ENCODE data around the gene CLCA2.

The CLCA2 gene

GRCh38 chr1:86429122-86429725 lies 5.3 kb downstream of the CLCA2 start:
- no peak overlapping the region for H3K4me3 ChIP-seq (ENCODE audit: low read depth, low read length)
- no peak for DNase-seq (ENCODE audit: low read depth)
- TF ChIP-seq, protein P1, sequence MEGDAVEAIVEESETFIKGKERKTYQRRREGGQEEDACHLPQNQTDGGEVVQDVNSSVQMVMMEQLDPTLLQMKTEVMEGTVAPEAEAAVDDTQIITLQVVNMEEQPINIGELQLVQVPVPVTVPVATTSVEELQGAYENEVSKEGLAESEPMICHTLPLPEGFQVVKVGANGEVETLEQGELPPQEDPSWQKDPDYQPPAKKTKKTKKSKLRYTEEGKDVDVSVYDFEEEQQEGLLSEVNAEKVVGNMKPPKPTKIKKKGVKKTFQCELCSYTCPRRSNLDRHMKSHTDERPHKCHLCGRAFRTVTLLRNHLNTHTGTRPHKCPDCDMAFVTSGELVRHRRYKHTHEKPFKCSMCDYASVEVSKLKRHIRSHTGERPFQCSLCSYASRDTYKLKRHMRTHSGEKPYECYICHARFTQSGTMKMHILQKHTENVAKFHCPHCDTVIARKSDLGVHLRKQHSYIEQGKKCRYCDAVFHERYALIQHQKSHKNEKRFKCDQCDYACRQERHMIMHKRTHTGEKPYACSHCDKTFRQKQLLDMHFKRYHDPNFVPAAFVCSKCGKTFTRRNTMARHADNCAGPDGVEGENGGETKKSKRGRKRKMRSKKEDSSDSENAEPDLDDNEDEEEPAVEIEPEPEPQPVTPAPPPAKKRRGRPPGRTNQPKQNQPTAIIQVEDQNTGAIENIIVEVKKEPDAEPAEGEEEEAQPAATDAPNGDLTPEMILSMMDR (IDR thresholded peaks at IDR 0.05; ENCODE audit: insufficient read depth, low read depth, low read length, missing control alignments), result no peak

- DNase-seq (ENCODE audit: low read depth), result no peak
- TF ChIP-seq, protein P1 (IDR thresholded peaks at IDR 0.05; ENCODE audit: insufficient read depth, low read depth, low read length, missing control alignments), result no peak
- no peak overlapping the region for H3K4me3 ChIP-seq (ENCODE audit: low read depth, low read length)
Measured at GRCh38 chr1:86429835-86430234, 5.9 kb downstream of the CLCA2 start.

DNA sequence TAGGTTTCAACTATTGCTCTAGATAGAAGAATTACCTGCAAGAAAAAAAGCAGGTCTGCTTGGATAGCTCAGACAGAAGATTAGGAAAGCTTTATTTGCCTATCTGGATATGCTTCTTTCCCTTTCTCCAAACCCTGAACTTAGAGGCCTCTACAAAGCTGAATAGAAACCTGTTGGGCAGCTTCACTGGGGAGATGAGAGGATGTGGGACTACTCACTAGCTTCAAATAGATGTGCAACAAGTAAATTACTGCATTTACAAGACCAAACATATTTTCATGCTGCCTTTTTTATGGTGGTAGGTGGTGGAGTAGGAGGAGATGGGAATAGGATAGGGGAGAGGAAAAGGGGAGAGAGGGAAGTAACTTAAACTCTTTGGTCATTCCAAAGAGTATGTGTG lies 6.4 kb downstream of the CLCA2 start:
- H3K4me3 ChIP-seq (ENCODE audit: low read depth, low read length), result no peak overlapping the region
- DNase-seq (ENCODE audit: low read depth), result no peak
- TF ChIP-seq, protein P1 (IDR thresholded peaks at IDR 0.05; ENCODE audit: insufficient read depth, low read depth, low read length, missing control alignments), result no peak

DNA sequence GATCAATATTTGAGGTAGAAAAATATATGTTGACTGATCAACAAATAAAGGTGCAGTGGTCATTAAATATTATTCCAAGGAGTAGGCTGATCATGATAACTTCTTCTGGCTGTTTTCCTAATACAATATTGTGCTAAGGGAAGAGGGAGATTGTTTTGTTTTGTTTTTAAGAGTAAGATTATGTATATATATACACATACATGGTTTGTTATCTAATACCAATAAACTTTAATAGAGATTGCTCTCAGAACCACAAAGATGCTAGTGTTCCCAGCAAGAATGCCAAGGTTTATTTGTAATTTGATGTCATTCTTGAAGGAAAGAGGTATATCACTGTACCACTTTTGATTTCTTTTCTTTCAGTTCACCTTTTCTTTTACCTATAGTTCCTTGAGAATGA lies 10.1 kb downstream of the CLCA2 start:
- no peak overlapping the region for H3K4me3 ChIP-seq (ENCODE audit: low read depth, low read length)
- DNase-seq (ENCODE audit: low read depth), result no peak
- TF ChIP-seq, protein P1 (IDR thresholded peaks at IDR 0.05; ENCODE audit: insufficient read depth, low read depth, low read length, missing control alignments), result no peak

DNA sequence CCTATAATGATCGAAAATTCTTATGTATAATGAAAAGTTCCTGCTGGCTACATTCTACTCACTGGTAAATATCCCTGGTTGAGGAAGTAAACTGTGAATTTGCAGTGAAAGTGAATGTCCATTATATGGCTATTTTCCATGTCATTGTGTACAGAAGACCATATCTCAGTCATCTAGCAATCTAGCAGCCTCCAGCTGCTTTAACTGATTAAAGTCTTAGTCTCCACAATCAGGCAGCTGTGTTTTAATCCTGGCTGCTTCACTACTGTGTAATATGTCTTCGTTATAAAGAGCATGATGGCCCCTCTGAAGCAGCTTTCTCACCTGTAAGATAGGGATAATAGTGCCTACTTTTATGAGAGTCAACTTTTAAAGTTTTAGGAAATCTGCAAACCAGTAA lies 11.4 kb downstream of the CLCA2 start:
- no peak for DNase-seq (ENCODE audit: low read depth)
- TF ChIP-seq, protein P1 (IDR thresholded peaks at IDR 0.05; ENCODE audit: insufficient read depth, low read depth, low read length, missing control alignments), result no peak

GRCh38 chr1:86436041-86436440 lies 12.1 kb downstream of the CLCA2 start:
- no peak overlapping the region for H3K4me3 ChIP-seq (ENCODE audit: low read depth, low read length)
- TF ChIP-seq, protein P1 (IDR thresholded peaks at IDR 0.05; ENCODE audit: insufficient read depth, low read depth, low read length, missing control alignments), result no peak
- no peak for DNase-seq (ENCODE audit: low read depth)

More for the DNA sequence above, 11.4 kb downstream of the CLCA2 start:
- H3K4me3 ChIP-seq (ENCODE audit: low read depth, low read length), result no peak overlapping the region

DNA sequence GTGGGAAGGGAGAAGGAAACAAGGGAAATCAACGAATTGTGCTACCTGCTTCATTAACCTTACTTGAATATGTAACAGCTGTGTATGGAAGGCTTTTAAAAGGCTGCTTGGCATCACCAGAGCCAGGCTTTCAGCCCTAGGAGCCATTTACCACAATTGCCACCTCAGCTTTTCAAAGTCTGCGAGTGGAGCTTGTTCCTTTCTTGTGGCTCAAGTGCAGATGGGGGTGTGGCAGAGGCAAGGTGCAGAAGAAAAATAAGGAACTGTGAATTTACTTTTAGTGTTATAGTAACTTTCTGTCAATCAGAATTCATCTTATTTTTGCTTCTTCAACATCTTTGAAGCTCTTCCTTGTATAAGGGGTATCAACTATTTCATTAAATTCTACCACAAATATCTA lies 17.6 kb downstream of the CLCA2 start:
- DNase-seq (ENCODE audit: low read depth), result no peak
- H3K4me3 ChIP-seq (ENCODE audit: low read depth, low read length), result no peak overlapping the region
- TF ChIP-seq, protein P1 (IDR thresholded peaks at IDR 0.05; ENCODE audit: insufficient read depth, low read depth, low read length, missing control alignments), result no peak
